Suprapubic skin (tissue), 4 donors: ENCODE measurements around the gene CCDC127. TPM values are rescaled to one million over a fixed set of nuclear protein-coding genes. Genes with fewer than 3 reads are reported as not detected.
"Not testable (repeated sequence)": the region's sequence is repeated elsewhere in the genome, so short reads cannot be mapped to it uniquely, and the experiment has no call there.

ENCODE experiments used
- DNase-seq, 2 donors: peaks; one replicate each; pipeline ENCODE4 v3.0.0-alpha.2; 2019; ENCODE audit warnings: low spot score in 2 of 2
- H3K27ac ChIP-seq: fragments of 200-600 bp; sonication (generic); one replicate; pipeline ENCODE4 v1.5.1; 2019
- H3K27me3 ChIP-seq: fragments of 200-600 bp; sonication (generic); one replicate; pipeline ENCODE4 v1.5.1; 2019
- H3K36me3 ChIP-seq: fragments of 200-600 bp; sonication (generic); one replicate; pipeline ENCODE4 v1.5.1; 2019
- H3K4me1 ChIP-seq: fragments of 200-600 bp; sonication (generic); one replicate; pipeline ENCODE4 v1.5.1; 2019
- H3K4me3 ChIP-seq: fragments of 200-600 bp; sonication (generic); one replicate; pipeline ENCODE4 v1.5.1; 2019; ENCODE audit warnings: mild to moderate bottlenecking
- H3K9me3 ChIP-seq: fragments of 200-600 bp; sonication (generic); one replicate; pipeline ENCODE4 v1.5.1; 2019
- EP300 ChIP-seq: sonication (generic); formaldehyde crosslinking; IDR thresholded peaks from one replicate; pipeline ENCODE4 v1.6.1; 2017; ENCODE audit warnings: antibody characterized with exemption
- POLR2A ChIP-seq, 2 donors: fragments of 450-650 bp; IDR thresholded peaks; one replicate each; pipeline ENCODE4 v1.6.1; 2017; ENCODE audit warnings: antibody characterized with exemption in 2 of 2, mild to moderate bottlenecking in 2 of 2, moderate library complexity in 2 of 2
- POLR2AphosphoS5 ChIP-seq, 3 donors: sonication (generic); formaldehyde crosslinking; IDR thresholded peaks; one replicate each; pipeline ENCODE4 v1.6.1; 2017; ENCODE audit warnings: antibody characterized with exemption in 3 of 3
- WGBS: methylation state at CpG from one replicate; pipeline ENCODE4 v1.1.5; 2018; 5-methylcytosine and 5-hydroxymethylcytosine counted together
- total RNA-seq, 4 donors: library from RNA; depleted of rRNA; stranded (reverse); fragments of >200 nt; gene quantifications; one replicate each; pipeline ENCODE4 v1.1.0, GENCODE V29; 2016
- TF ChIP-seq, protein P1 (sequence below), 2 donors: fragments of 200-600 bp in 1 of 2; fragments of 450-650 bp in 1 of 2; sonication (generic) in 1 of 2; IDR thresholded peaks; one replicate each; pipeline ENCODE4 v1.5.1; 2016 to 2019; ENCODE audit warnings: antibody characterized with exemption in 2 of 2, mild to moderate bottlenecking in 1 of 2, moderate library complexity in 1 of 2

The CCDC127 gene
- total RNA-seq, 4 donors from 2014 or later: 3.1 to 11.7 (median 5.1) TPM

DNA sequence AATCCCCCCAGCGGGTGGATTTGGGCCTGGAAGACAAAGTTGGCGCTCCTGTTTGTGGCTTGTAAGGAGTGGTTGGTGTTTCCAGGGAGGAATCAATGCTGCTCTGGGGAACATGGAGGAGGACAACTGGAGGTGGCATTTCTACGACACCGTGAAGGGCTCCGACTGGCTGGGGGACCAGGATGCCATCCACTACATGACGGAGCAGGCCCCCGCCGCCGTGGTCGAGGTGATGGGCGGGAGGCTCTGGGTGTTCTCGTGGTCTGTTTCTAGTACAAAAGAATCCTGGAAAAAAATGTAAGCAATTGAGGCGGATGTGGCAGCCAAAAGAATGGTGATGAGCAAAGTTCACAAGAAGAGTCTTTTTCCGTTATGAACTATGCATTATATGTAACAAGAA lies 7.4 kb upstream of the CCDC127 start:
- WGBS: 94% methylated on average over 14 of the region's 14 CpGs
- peaks cover 63% of the 10 kb centered on the region for H3K36me3 ChIP-seq

DNA sequence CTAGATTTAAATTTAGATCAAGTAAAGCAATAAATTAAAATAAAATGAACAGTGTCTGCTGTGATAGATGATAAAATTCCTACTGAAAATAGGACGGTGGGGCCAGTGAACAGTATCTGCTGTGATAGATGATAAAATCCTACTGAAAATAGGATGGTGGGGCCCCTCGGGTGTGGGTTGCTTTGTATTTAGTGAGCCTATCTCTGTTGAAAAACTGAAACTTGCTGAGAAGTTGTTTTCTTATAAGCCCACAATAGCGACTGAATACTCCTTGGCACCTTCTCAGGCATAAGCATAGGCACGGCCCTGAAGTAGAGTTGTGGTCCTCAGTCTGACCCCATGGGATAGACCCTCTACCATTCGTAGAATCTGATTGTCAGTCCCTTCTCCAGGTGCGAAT lies 5.8 kb upstream of the CCDC127 start:
- WGBS: 85% methylated on average over 6 of the region's 6 CpGs
- no peak for TF ChIP-seq EP300
- TF ChIP-seq POLR2AphosphoS5 (IDR thresholded peaks at IDR 0.05): no peak
- TF ChIP-seq, protein P1, sequence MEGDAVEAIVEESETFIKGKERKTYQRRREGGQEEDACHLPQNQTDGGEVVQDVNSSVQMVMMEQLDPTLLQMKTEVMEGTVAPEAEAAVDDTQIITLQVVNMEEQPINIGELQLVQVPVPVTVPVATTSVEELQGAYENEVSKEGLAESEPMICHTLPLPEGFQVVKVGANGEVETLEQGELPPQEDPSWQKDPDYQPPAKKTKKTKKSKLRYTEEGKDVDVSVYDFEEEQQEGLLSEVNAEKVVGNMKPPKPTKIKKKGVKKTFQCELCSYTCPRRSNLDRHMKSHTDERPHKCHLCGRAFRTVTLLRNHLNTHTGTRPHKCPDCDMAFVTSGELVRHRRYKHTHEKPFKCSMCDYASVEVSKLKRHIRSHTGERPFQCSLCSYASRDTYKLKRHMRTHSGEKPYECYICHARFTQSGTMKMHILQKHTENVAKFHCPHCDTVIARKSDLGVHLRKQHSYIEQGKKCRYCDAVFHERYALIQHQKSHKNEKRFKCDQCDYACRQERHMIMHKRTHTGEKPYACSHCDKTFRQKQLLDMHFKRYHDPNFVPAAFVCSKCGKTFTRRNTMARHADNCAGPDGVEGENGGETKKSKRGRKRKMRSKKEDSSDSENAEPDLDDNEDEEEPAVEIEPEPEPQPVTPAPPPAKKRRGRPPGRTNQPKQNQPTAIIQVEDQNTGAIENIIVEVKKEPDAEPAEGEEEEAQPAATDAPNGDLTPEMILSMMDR (IDR thresholded peaks at IDR 0.05): no peak
- no peak for TF ChIP-seq POLR2A (IDR thresholded peaks at IDR 0.05)
- H3K4me1 ChIP-seq: peaks cover 34% of the 10 kb centered on the region
- H3K4me3 ChIP-seq: no peak overlapping the region
- no peaks in the 10 kb centered on the region for H3K9me3 ChIP-seq
- H3K27me3 ChIP-seq: no peaks in the 10 kb centered on the region
- peaks cover 49% of the 10 kb centered on the region for H3K36me3 ChIP-seq
- DNase-seq: no peak
- no peak overlapping the region for H3K27ac ChIP-seq

More for the DNA sequence above, 7.4 kb upstream of the CCDC127 start:
- no peak overlapping the region for H3K4me3 ChIP-seq
- no peak for DNase-seq
- H3K4me1 ChIP-seq: peaks cover 19% of the 10 kb centered on the region
- H3K9me3 ChIP-seq: no peaks in the 10 kb centered on the region
- H3K27me3 ChIP-seq: no peaks in the 10 kb centered on the region
- no peak for TF ChIP-seq POLR2A (IDR thresholded peaks at IDR 0.05)
- TF ChIP-seq EP300: no peak
- TF ChIP-seq, protein P1 (IDR thresholded peaks at IDR 0.05): no peak
- no peak for TF ChIP-seq POLR2AphosphoS5 (IDR thresholded peaks at IDR 0.05)
- H3K27ac ChIP-seq: no peak overlapping the region

DNA sequence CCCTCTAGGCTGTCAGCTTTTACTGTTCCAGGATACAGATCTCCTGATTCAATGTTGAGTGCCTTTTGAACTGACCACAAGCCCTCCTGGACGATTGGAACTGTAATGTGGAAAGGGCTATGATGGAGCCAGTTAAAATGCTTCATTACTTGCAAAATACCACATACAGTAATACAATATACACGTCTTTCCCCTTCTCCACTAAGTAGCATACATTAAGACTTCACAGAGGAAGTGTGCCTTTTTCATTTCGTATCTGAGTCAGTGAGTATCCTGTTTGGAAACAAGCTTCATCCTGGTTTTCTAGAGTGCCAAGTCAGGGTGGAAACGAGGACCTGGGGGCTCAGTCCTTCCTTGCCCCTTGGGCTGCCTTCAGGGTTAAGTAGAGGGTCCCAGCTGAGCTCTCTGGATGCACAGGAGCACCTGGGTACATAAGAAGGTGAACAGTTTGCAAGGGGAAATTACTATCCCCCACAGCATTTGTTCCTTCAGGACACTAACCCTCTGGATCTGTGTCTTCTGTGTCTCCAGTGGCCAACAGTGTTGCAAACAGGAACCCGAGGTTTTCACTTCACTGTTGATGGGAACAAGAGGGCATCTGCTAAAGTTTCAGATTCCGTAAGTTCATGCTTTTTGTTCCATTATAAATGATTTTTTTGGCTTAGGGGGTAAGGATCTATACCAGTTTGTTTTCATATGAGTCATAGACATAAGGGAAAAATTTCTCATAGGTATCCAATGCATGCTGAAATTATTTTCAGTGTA lies 5.2 kb upstream of the CCDC127 start:
- not testable (repeated sequence) for H3K27ac ChIP-seq, H3K9me3 ChIP-seq, H3K27me3 ChIP-seq, DNase-seq, H3K4me3 ChIP-seq
- WGBS: 61% methylated on average over 6 of the region's 6 CpGs
- H3K36me3 ChIP-seq: peaks cover 43% of the 10 kb centered on the region
- peaks cover 34% of the 10 kb centered on the region for H3K4me1 ChIP-seq

DNA sequence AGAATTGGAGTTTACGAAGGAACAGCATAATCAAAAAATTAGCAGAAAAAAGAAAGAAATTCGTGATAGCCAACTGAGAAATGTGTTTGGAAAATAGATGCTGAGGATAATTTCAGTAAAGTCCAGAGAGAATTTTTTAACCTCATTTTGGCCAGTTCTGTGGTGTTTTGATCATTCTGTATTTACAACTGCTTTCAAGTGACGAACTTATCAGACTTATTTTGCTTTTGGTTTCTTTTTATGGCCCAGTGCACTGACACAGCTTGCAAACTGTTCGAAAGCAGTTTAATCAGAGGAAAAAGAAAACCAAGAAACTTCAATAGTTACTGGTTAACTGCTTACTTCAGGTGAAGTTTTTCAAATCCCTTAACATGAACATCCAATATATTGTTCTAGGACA lies 2.0 kb upstream of the CCDC127 start:
- no peaks in the 10 kb centered on the region for H3K27me3 ChIP-seq
- H3K4me3 ChIP-seq: peak overlapping the region; percentile 100

DNA sequence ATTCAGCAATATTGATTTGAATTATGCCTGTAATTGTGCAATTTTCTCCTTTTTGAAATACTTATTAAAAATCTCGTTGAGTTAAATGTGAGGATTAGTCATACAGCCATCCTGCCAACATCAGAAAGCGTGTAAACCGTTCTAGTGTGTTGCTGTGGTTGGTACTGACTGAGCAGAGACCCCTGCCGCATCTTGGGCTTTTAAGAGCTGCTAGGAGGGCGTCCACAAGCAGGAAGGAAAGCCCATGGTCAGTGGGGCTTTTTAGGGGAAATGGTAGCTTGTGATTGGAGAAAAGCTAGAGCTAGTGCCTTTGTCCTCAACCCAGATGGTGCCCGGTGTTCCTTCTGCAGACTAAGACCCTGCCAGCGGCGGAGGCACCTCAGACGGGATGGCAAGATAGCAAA lies 1.5 kb upstream of the CCDC127 start:
- Histone ChIP-seq H3K27ac (peak overlapping the region; percentile 94), H3K27me3 (no peaks in the 10 kb centered on the region), H3K4me3 (peak overlapping the region; percentile 100), H3K9me3 (no peaks in the 10 kb centered on the region), H3K36me3 (peaks cover 6% of the 10 kb centered on the region), H3K4me1 (peaks cover 51% of the 10 kb centered on the region)
- TF ChIP-seq POLR2A (IDR thresholded peaks at IDR 0.05) (no peak), POLR2AphosphoS5 (IDR thresholded peaks at IDR 0.05) (no peak), EP300 (no peak)
- TF ChIP-seq, protein P1 (IDR thresholded peaks at IDR 0.05): no peak
- DNase-seq: no peak
- WGBS: 10% methylated on average over 9 of the region's 9 CpGs

More for the DNA sequence above, 2.0 kb upstream of the CCDC127 start:
- no peak for TF ChIP-seq POLR2AphosphoS5 (IDR thresholded peaks at IDR 0.05)
- TF ChIP-seq POLR2A (IDR thresholded peaks at IDR 0.05): no peak
- TF ChIP-seq, protein P1 (IDR thresholded peaks at IDR 0.05): no peak
- no peak for TF ChIP-seq EP300
- Histone ChIP-seq H3K27ac (peak overlapping the region; percentile 12), H3K9me3 (no peaks in the 10 kb centered on the region), H3K36me3 (peaks cover 11% of the 10 kb centered on the region), H3K4me1 (peaks cover 46% of the 10 kb centered on the region)
- DNase-seq: no peak
- 37% methylated on average over 4 of the region's 4 CpGs for WGBS
